Keratinocyte (primary cell): ENCODE results near the gene GOLIM4.

Experiments used
- EZH2 ChIP-seq: IDR thresholded peaks from one replicate; pipeline ENCODE4 v1.6.1; 2012; ENCODE audit warnings: inconsistent platforms, mild to moderate bottlenecking, low read length, moderate library complexity
- TF ChIP-seq, protein P1 (sequence below), 3 experiments: IDR thresholded peaks in 1 of 3; conservative IDR thresholded peaks in 1 of 3; optimal IDR thresholded peaks in 1 of 3; 2 replicates in 2 of 3; 3 replicates in 1 of 3; pipeline versions ENCODE3 to v1.5.1; 2011; ENCODE audit warnings: low read length in 3 of 3, mild to moderate bottlenecking in 3 of 3, moderate library complexity in 2 of 3, control low read depth in 1 of 3, inconsistent platforms in 1 of 3; ENCODE audit not compliant: insufficient read depth in 2 of 3; ENCODE audit errors: extremely low read depth in 1 of 3

GRCh38 chr3:167989999-167990398 is 105.7 kb downstream of the GOLIM4 start:
- TF ChIP-seq, protein P1, sequence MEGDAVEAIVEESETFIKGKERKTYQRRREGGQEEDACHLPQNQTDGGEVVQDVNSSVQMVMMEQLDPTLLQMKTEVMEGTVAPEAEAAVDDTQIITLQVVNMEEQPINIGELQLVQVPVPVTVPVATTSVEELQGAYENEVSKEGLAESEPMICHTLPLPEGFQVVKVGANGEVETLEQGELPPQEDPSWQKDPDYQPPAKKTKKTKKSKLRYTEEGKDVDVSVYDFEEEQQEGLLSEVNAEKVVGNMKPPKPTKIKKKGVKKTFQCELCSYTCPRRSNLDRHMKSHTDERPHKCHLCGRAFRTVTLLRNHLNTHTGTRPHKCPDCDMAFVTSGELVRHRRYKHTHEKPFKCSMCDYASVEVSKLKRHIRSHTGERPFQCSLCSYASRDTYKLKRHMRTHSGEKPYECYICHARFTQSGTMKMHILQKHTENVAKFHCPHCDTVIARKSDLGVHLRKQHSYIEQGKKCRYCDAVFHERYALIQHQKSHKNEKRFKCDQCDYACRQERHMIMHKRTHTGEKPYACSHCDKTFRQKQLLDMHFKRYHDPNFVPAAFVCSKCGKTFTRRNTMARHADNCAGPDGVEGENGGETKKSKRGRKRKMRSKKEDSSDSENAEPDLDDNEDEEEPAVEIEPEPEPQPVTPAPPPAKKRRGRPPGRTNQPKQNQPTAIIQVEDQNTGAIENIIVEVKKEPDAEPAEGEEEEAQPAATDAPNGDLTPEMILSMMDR (optimal IDR thresholded peaks at IDR 0.05 in 1 of 3, IDR thresholded peaks at IDR 0.05 in 1 of 3, conservative IDR thresholded peaks at IDR 0.05 in 1 of 3; ENCODE audit: extremely low read depth in 1 of 3, insufficient read depth in 2 of 3, low read length in 3 of 3), result no peak
- no peak for TF ChIP-seq EZH2
